ENCODE measurements around the gene KIF26A. TPM values are rescaled to one million over a fixed set of nuclear protein-coding genes. Genes with fewer than 3 reads are reported as not detected.

KIF26A gene
- total and polyA plus RNA-seq, 2 experiments from 2014 or later = 3.5 to 5.0 TPM

DNA sequence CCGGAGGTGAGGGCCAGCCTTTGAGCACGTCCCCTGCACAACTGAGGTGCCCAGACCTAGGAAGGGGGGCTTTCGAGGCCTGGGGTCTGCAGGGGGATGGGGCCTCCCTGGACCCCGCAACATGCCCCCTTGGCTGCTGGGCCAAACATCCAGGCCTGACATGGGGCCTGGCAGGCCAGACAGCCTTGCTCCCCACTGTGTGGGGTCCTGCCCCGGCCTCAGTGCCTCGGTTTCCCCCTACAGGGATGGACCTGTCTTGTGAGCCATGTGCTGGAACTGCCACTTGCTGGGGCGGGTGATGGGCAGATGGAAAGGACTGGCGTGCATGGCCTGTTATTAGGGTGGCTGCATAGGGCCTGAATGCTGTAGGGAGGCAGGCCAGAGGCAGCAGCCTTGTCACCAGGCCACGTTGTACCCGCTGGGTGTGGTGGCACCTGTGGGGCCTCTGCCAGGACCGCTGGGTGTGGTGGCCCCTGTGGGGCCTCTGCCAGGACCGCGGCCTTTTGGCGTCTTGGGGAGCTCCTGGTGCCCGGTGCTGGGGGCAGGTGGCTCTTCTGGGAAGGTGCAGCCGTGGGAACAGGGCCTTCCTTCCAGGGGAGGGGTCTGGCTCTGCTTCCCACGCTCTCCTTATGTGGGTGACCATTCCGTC is 32.4 kb upstream of the KIF26A start:
- H3K9me2 ChIP-seq (replicated peaks; ENCODE audit: insufficient read depth) = no peaks in the 10 kb centered on the region
- TF ChIP-seq EZH2 (IDR thresholded peaks at IDR 0.05; ENCODE audit: borderline replicate concordance) = no peak
- no peak for TF ChIP-seq EZH2phosphoT487 (IDR thresholded peaks at IDR 0.05; ENCODE audit: low read depth, severe bottlenecking, unreplicated experiment)
- TF ChIP-seq, protein P1, sequence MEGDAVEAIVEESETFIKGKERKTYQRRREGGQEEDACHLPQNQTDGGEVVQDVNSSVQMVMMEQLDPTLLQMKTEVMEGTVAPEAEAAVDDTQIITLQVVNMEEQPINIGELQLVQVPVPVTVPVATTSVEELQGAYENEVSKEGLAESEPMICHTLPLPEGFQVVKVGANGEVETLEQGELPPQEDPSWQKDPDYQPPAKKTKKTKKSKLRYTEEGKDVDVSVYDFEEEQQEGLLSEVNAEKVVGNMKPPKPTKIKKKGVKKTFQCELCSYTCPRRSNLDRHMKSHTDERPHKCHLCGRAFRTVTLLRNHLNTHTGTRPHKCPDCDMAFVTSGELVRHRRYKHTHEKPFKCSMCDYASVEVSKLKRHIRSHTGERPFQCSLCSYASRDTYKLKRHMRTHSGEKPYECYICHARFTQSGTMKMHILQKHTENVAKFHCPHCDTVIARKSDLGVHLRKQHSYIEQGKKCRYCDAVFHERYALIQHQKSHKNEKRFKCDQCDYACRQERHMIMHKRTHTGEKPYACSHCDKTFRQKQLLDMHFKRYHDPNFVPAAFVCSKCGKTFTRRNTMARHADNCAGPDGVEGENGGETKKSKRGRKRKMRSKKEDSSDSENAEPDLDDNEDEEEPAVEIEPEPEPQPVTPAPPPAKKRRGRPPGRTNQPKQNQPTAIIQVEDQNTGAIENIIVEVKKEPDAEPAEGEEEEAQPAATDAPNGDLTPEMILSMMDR (IDR thresholded peaks at IDR 0.05; ENCODE audit: poor library complexity) = no peak
- WGBS (ENCODE audit: low lambda C conversion rate, missing lambda C conversion rate) = 88% methylated on average over 13 of the region's 18 CpGs
- H3K9me3 ChIP-seq (ENCODE audit: low read depth) = no peaks in the 10 kb centered on the region
- peaks cover under 1% of the 10 kb centered on the region for H3K4me1 ChIP-seq (ENCODE audit: insufficient read depth)
- no peak for DNase-seq (ENCODE audit: low spot score)
- H4K20me1 ChIP-seq (ENCODE audit: insufficient read depth, poor library complexity, severe bottlenecking) = no peaks in the 10 kb centered on the region
- H3K27me3 ChIP-seq = no peaks in the 10 kb centered on the region
- no peak overlapping the region for H2AFZ ChIP-seq
- no peak overlapping the region for H3K4me3 ChIP-seq
- no peak overlapping the region for H3K27ac ChIP-seq
- no peaks in the 10 kb centered on the region for H3K36me3 ChIP-seq (replicated peaks; ENCODE audit: insufficient read depth, low read depth)
- H3K4me2 ChIP-seq = no peak overlapping the region
- H3K79me2 ChIP-seq = no peaks in the 10 kb centered on the region

DNA sequence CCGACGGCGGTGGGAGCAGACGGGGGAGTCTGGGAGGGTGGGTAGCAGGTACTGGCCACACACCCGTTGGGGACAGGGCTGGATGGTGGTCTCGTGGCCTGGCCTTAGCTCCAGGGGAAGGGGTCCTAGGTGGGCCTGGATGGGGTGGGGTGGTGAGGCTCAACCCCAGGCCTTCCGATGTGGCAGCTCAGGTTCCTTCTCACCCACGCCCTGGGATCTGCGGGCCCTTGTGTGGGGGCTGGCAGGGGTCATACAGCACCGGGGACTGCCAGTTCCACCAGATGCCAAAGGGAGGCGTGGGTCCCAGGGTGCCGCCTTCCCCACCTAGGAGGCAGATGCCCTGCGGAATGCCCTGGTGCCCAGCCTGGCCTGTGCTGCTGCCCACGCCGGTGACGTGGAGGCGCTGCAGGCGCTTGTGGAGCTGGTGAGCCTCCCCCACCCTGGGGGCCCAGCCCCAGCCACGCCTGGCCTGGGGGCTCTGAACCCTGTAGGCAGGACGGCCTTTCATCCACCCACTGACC is 31.9 kb upstream of the KIF26A start:
- H3K4me1 ChIP-seq (ENCODE audit: insufficient read depth) = no peaks in the 10 kb centered on the region

GRCh38 chr14:104107101-104107581 is 31.2 kb upstream of the KIF26A start:
- TF ChIP-seq EZH2 (IDR thresholded peaks at IDR 0.05; ENCODE audit: borderline replicate concordance) (no peak), EZH2phosphoT487 (IDR thresholded peaks at IDR 0.05; ENCODE audit: low read depth, severe bottlenecking, unreplicated experiment) (no peak)
- TF ChIP-seq, protein P1 (IDR thresholded peaks at IDR 0.05; ENCODE audit: poor library complexity) = no peak
- DNase-seq (ENCODE audit: low spot score) = no peak
- no peaks in the 10 kb centered on the region for H3K27me3 ChIP-seq
- H3K79me2 ChIP-seq = no peaks in the 10 kb centered on the region
- no peak overlapping the region for H2AFZ ChIP-seq
- no peaks in the 10 kb centered on the region for H3K9me2 ChIP-seq (replicated peaks; ENCODE audit: insufficient read depth)
- no peak overlapping the region for H3K27ac ChIP-seq
- no peaks in the 10 kb centered on the region for H3K36me3 ChIP-seq (replicated peaks; ENCODE audit: insufficient read depth, low read depth)
- no peak overlapping the region for H3K4me2 ChIP-seq
- 88% methylated on average over 14 of the region's 19 CpGs for WGBS (ENCODE audit: low lambda C conversion rate, missing lambda C conversion rate)
- no peaks in the 10 kb centered on the region for H3K4me1 ChIP-seq (ENCODE audit: insufficient read depth)
- H4K20me1 ChIP-seq (ENCODE audit: insufficient read depth, poor library complexity, severe bottlenecking) = no peaks in the 10 kb centered on the region
- H3K9me3 ChIP-seq (ENCODE audit: low read depth) = no peaks in the 10 kb centered on the region
- no peak overlapping the region for H3K4me3 ChIP-seq

More for the DNA sequence above, 31.9 kb upstream of the KIF26A start:
- DNase-seq (ENCODE audit: low spot score) = no peak
- Histone ChIP-seq H3K4me3 (no peak overlapping the region), H2AFZ (no peak overlapping the region), H3K4me2 (no peak overlapping the region), H3K9me3 (ENCODE audit: low read depth) (no peaks in the 10 kb centered on the region), H3K9me2 (replicated peaks; ENCODE audit: insufficient read depth) (no peaks in the 10 kb centered on the region), H4K20me1 (ENCODE audit: insufficient read depth, poor library complexity, severe bottlenecking) (no peaks in the 10 kb centered on the region), H3K36me3 (replicated peaks; ENCODE audit: insufficient read depth, low read depth) (no peaks in the 10 kb centered on the region), H3K27me3 (no peaks in the 10 kb centered on the region), H3K79me2 (no peaks in the 10 kb centered on the region), H3K27ac (no peak overlapping the region)
- TF ChIP-seq EZH2 (IDR thresholded peaks at IDR 0.05; ENCODE audit: borderline replicate concordance) (no peak), EZH2phosphoT487 (IDR thresholded peaks at IDR 0.05; ENCODE audit: low read depth, severe bottlenecking, unreplicated experiment) (no peak)
- TF ChIP-seq, protein P1 (IDR thresholded peaks at IDR 0.05; ENCODE audit: poor library complexity) = no peak
- WGBS (ENCODE audit: low lambda C conversion rate, missing lambda C conversion rate) = 79% methylated on average over 3 of the region's 20 CpGs

Data from hepatocyte (in vitro differentiated cells).